HG02981 (cell line): ENCODE measurements around the gene KIF17.

ENCODE experiments used
- ATAC-seq: cut with Tn5 transposase; IDR thresholded peaks from one replicate; pipeline ENCODE4 v1.9.1; 2021; ENCODE audit warnings: mild to moderate bottlenecking, moderate library complexity; ENCODE audit not compliant: unreplicated experiment

Gene KIF17

GRCh38 chr1:20663969-20664715, 53.7 kb downstream of the KIF17 start:
- no peak for ATAC-seq

DNA sequence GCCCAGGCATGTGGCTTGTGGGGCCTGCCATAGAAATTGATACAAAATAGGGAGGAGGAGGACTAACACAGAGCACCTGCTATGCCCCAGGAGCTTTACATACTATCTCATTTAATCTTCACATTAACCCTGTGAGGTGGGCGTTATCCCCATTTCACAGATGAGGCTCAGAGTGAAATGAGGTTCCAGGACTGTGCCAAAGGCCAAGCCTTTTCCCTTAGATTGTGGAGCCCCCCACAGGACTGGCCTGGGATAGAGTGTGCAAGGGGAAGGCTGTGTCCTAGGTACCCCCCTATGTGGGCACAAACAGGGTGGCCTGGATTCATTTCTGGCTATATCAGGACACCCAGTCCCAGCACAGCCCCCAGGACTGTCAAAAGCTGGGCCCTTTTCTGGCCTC, 54.4 kb downstream of the KIF17 start:
- ATAC-seq: no peak

DNA sequence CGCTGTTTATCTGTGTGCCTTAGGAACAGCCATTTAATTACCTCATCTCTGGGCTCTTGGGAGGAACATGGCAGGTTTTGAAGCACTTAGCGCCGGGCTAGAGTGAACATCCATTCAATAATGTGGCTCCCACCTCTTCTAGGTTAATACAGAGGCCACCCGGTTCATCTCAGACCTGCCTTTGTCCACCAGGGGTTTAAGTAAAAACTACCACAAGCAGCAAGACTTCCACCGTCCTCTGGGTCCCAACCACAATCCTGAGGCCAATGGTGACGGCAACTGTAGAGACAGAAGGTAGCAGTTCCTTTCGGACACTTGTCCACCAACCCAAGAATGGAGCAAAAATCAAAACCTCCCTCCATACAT, 55.7 kb downstream of the KIF17 start:
- no peak for ATAC-seq

DNA sequence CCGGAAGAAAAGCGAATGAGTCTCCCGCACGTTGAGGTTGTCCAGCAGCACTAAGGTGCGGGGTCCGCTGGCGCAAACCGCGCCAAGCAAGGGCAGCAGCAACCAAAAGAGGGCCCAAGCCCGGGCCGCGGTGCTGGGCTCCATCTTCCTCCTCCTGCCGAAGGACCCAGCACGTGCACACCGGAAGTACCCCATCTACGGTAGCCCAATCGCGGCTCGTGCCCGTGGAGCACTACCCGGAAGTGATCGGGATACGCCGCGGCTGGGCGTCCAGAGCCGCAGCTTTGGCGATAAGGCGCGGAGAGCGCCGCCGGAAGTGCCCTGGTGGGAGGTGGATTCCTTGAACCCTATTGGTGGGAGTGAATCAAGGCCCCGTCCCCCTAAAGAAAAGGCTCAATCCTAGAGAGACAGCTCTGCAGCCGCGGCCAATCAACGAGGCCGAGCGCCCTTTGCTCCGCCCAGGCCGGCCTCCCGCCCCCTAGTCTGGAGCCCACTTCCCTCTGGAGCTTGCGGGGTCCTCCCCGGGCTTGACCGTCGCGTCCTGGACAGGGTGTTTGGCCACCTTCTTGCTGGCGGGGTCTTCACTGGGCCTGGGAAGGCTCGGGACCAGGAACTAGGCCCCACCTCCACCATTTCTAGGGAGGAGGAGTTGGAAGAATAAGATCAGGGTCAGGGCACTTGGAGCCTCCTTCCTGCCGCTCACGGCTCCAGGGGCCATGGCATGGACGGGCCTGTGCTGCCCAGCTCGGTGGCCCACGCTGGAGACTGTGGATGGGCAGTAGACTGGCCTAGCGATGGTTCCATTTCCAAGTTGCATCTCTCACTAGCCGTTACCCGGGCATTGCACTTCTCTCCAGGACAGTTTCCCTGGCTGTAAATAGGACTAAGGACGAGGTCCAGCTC, 56.3 kb downstream of the KIF17 start, which contains the start of gene DDOST:
TSS of gene DDOST (minus strand) at position 163 of the 903 bp plus-strand sequence. CDS start at position 144, 19 bp downstream.
- peak; percentile 97 for ATAC-seq

DNA sequence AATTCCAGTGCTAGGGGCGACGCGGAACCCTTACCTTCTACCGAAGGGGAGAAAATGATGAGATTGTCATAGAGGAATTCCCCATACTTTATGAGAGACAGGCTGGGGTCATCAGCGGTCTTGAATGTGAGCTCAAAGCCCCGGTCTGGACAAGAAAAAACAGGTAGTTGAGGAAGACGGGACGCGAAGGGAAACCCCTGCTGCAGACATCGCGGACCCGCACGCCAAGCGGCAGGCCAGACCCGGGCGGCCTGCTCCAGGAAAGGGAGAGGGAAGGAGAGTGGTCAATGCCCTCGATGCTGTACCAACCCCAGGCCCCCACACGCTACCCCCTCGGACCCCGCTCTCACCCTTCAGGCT, 57.0 kb downstream of the KIF17 start:
- ATAC-seq: no peak

DNA sequence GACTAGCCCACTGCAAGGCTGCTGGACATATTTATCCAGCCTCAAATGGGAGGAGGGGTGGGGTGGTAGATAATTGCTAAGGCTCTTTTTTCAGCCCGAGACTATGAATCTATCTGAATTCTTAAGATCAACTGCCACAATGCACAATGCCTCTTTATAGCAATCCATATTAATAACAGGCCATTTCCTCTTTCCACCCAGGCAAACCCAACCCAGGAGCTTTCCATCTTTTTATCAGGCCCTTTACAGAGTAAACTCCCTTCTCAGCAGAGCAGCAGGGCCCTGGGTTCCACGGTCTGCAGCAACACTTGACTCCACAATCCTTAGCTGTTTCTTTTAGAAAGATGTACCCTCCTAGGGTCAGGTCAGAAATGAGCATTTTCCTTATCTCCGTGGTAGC, 57.4 kb downstream of the KIF17 start:
- no peak for ATAC-seq

- no peak for ATAC-seq
Measured at GRCh38 chr1:20658166-20658915, 59.5 kb downstream of the KIF17 start.

- no peak for ATAC-seq
Measured at GRCh38 chr1:20657024-20657423, 60.8 kb downstream of the KIF17 start.

- ATAC-seq: no peak
Measured at GRCh38 chr1:20654104-20654690, 63.6 kb downstream of the KIF17 start.

DNA sequence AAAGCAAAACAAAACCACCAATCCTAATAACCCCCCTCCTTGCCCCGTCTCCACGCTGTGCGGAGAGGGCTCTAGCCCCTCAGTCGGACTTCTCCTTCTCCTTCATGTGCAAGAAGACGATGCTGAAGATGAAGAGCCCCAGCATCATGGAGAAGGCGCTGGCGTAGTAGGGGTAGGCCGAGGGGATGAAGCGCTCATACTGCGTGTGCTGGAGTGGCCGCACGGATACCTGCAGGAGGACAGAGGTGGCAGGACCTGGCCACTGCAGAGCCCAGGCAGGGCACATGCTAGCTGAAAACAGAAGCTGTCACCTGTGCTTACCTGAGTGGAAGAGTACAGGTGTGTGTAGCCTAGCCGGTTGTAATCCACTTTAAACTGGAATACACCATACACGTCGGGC, 65.5 kb downstream of the KIF17 start:
- no peak for ATAC-seq

GRCh38 chr1:20648946-20649345, 68.9 kb downstream of the KIF17 start:
- no peak for ATAC-seq

- no peak for ATAC-seq
Measured at GRCh38 chr1:20648438-20648837, 69.4 kb downstream of the KIF17 start.

DNA sequence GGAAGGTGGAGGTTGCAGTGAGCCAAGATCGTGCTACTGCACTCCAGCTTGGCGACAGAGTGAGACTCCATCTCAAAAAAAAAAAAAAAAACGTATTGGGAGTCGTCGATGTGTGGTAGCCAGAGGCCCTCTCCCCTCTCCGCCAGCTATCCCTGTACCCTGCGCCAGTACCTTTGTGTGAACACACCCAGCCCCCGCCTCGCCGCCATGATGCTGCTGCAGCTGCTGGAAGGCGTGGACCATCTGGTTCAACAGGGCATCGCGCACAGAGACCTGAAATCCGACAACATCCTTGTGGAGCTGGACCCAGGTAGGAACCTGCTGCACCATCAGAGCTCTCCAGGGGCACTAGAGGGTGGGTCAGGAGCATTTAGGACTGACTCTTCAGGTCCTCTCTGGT, 72.4 kb downstream of the KIF17 start:
- ATAC-seq: no peak

DNA sequence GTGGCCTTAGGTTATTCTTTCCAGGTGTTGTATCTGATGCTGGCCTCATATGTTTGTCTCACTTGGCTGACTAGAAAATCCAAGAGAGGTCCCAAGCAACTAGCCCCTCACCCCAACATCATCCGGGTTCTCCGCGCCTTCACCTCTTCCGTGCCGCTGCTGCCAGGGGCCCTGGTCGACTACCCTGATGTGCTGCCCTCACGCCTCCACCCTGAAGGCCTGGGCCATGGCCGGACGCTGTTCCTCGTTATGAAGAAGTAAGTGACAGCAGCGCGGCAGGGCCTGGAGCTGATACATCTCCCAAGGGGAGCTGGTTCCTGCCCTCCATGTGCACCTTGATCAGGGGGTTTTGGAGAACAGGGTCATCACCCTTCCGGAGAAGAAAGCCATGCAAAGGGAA, 73.4 kb downstream of the KIF17 start:
- ATAC-seq: no peak

GRCh38 chr1:20643080-20643479, 74.7 kb downstream of the KIF17 start:
- no peak for ATAC-seq

- no peak for ATAC-seq
Measured at GRCh38 chr1:20641975-20642374, 75.8 kb downstream of the KIF17 start.

GRCh38 chr1:20640183-20640597, 77.6 kb downstream of the KIF17 start:
- no peak for ATAC-seq

- no peak for ATAC-seq
Measured at GRCh38 chr1:20636785-20637347, 80.9 kb downstream of the KIF17 start.

DNA sequence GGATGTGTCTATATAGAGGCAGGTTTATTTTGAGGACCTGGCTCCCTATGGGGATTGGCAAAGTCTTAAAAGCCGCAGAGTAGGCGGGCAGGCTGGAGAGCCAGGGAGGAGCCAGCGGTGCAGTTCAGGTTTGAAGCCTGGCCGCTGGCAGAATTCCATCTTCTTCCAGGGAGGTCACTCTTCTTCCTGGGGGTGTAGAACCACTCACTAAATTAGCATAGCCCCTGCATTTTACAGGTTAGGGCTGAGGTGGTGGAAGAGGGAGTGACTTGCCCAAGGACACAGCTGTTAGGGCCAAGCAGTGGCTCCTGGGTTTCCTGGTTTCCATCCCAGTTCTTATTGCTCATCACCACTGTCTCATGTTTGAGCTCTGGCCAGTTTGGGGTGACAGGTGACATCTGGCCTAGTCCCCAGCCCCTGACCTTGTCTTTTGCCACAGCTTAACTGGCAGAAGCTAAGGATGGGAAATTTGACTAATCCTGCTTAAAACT, 83.2 kb downstream of the KIF17 start:
- ATAC-seq: no peak

DNA sequence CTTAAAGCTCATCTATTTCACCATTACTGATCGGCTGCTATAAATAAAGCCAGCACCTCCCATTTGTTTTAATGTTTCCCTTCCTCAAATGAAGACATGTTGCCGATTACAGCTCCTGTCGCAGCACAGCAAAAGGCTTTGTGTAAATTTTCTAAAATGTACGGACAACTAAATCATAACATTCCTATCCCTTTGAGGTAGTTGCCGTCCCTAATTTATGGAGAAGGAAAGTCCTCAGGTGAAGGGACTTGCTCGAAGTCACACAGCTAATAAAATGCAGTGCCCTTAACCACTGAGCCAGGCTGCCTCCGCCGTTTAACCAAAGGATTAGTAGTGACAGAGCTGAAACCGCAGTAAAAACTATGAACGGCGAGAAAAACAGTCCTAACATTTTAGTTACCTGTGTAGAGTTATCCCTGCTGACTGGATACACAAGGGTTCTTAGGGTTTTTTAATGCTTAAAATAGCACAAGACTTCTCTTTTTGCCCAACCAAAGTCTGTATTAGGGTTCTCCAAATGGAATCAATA, 83.7 kb downstream of the KIF17 start:
- no peak for ATAC-seq
